SK-N-SH treated with all-trans-retinoic acid at 6 μM for 48 hours (cell line): Measurements from ENCODE around the gene RAD51B.

Source experiments
- ATAC-seq: fragments of 200-7000 bp; cut with Tn5 transposase; 3 replicates; pipeline ENCODE4 v1.9.1; 2020; ENCODE audit warnings: mild to moderate bottlenecking, moderate library complexity
- ARNTL ChIP-seq: fragments of 450-650 bp; formaldehyde crosslinking; IDR thresholded peaks from 2 replicates; pipeline ENCODE4 v1.5.0; 2020; ENCODE audit warnings: low read depth, mild to moderate bottlenecking, moderate library complexity, borderline replicate concordance
- BACH2 ChIP-seq: fragments of 250-450 bp; sonication (Bioruptor Pico); IDR thresholded peaks from 2 replicates; pipeline ENCODE4 v1.9.0; 2021; ENCODE audit warnings: mild to moderate bottlenecking, borderline replicate concordance
- CREB5 ChIP-seq: fragments of 250-450 bp; sonication (Bioruptor Pico); IDR thresholded peaks from 2 replicates; pipeline ENCODE4 v1.5.1; 2020; ENCODE audit warnings: low read depth, mild to moderate bottlenecking, moderate library complexity
- CSDC2 ChIP-seq: fragments of 250-450 bp; sonication (Bioruptor Pico); IDR thresholded peaks from 2 replicates; pipeline ENCODE4 v1.5.0; 2020; ENCODE audit warnings: mild to moderate bottlenecking, moderate library complexity
- ESRRG ChIP-seq: fragments of 250-450 bp; sonication (Bioruptor Pico); IDR thresholded peaks from 2 replicates; pipeline ENCODE4 v1.6.1; 2021; ENCODE audit warnings: mild to moderate bottlenecking
- GLIS3 ChIP-seq: fragments of 250-450 bp; sonication (Bioruptor Pico); IDR thresholded peaks from 2 replicates; pipeline ENCODE4 v1.5.0; 2020; ENCODE audit warnings: mild to moderate bottlenecking, moderate library complexity
- ISL1 ChIP-seq: fragments of 250-450 bp; sonication (Bioruptor Pico); IDR thresholded peaks from 2 replicates; pipeline ENCODE4 v2.1.2; 2022; ENCODE audit warnings: mild to moderate bottlenecking, moderate library complexity
- PATZ1 ChIP-seq: fragments of 250-450 bp; sonication (Bioruptor Pico); IDR thresholded peaks from 2 replicates; pipeline ENCODE4 v1.8.0; 2020; ENCODE audit warnings: mild to moderate bottlenecking, moderate library complexity, borderline replicate concordance
- PPARA ChIP-seq: fragments of 250-450 bp; sonication (Bioruptor Pico); IDR thresholded peaks from 2 replicates; pipeline ENCODE4 v1.5.0; 2020; ENCODE audit warnings: mild to moderate bottlenecking, borderline replicate concordance
- RARB ChIP-seq: fragments of 250-450 bp; sonication (Bioruptor Pico); IDR thresholded peaks from 2 replicates; pipeline ENCODE4 v1.8.0; 2021; ENCODE audit warnings: mild to moderate bottlenecking, moderate library complexity
- SNAI2 ChIP-seq: fragments of 250-450 bp; sonication (Bioruptor Pico); IDR thresholded peaks from 2 replicates; pipeline ENCODE4 v1.5.0; 2020; ENCODE audit warnings: mild to moderate bottlenecking, moderate library complexity
- TCF4 ChIP-seq: fragments of 250-450 bp; sonication (Bioruptor Pico); IDR thresholded peaks from 2 replicates; pipeline ENCODE4 v1.8.0; 2021; ENCODE audit warnings: mild to moderate bottlenecking, moderate library complexity, borderline replicate concordance
- TOX ChIP-seq: fragments of 250-450 bp; sonication (Bioruptor Pico); IDR thresholded peaks from 2 replicates; pipeline ENCODE4 v1.8.0; 2021; ENCODE audit warnings: mild to moderate bottlenecking, moderate library complexity, borderline replicate concordance
- ZFP3 ChIP-seq: fragments of 250-450 bp; sonication (Bioruptor Pico); IDR thresholded peaks from 2 replicates; pipeline ENCODE4 v1.5.0; 2020; ENCODE audit warnings: mild to moderate bottlenecking, moderate library complexity
- ZNF565 ChIP-seq: fragments of 450-650 bp; formaldehyde crosslinking; conservative IDR thresholded peaks from 2 replicates; pipeline ENCODE4 v1.5.0; 2020; ENCODE audit warnings: low read depth, mild to moderate bottlenecking, moderate library complexity
- ZNF70 ChIP-seq: fragments of 450-650 bp; formaldehyde crosslinking; IDR thresholded peaks from 2 replicates; pipeline ENCODE4 v1.5.0; 2020; ENCODE audit warnings: mild to moderate bottlenecking, moderate library complexity
- ZNF8 ChIP-seq: fragments of 450-650 bp; formaldehyde crosslinking; IDR thresholded peaks from 2 replicates; pipeline ENCODE4 v1.5.0; 2020; ENCODE audit warnings: mild to moderate bottlenecking, moderate library complexity
- TF ChIP-seq, protein P1 (sequence below): fragments of 250-450 bp; sonication (Bioruptor Pico); IDR thresholded peaks from 2 replicates; pipeline ENCODE4 v1.5.1; 2021; ENCODE audit warnings: mild to moderate bottlenecking, moderate library complexity
- TF ChIP-seq, protein P2 (sequence below): fragments of 250-450 bp; sonication (Bioruptor Pico); IDR thresholded peaks from 2 replicates; pipeline ENCODE4 v1.5.0; 2020; ENCODE audit warnings: mild to moderate bottlenecking, moderate library complexity
- TF ChIP-seq, protein P3 (sequence below): fragments of 250-450 bp; sonication (Bioruptor Pico); IDR thresholded peaks from 2 replicates; pipeline ENCODE4 v1.8.0; 2021; ENCODE audit warnings: low read depth, mild to moderate bottlenecking, moderate library complexity, borderline replicate concordance

Gene RAD51B

GRCh38 chr14:68639758-68640574, 820.4 kb downstream of the RAD51B start:
- TF ChIP-seq, protein P1, sequence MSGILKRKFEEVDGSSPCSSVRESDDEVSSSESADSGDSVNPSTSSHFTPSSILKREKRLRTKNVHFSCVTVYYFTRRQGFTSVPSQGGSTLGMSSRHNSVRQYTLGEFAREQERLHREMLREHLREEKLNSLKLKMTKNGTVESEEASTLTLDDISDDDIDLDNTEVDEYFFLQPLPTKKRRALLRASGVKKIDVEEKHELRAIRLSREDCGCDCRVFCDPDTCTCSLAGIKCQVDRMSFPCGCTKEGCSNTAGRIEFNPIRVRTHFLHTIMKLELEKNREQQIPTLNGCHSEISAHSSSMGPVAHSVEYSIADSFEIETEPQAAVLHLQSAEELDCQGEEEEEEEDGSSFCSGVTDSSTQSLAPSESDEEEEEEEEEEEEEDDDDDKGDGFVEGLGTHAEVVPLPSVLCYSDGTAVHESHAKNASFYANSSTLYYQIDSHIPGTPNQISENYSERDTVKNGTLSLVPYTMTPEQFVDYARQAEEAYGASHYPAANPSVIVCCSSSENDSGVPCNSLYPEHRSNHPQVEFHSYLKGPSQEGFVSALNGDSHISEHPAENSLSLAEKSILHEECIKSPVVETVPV (CRISPR knock-in tag), result no peak
- TF ChIP-seq BACH2 (no peak), CREB5 (CRISPR knock-in tag) (no peak), ZNF70 (no peak), ISL1 (CRISPR knock-in tag) (no peak), PPARA (no peak), GLIS3 (no peak), ARNTL (CRISPR knock-in tag) (no peak), SNAI2 (CRISPR knock-in tag) (no peak), PATZ1 (CRISPR knock-in tag) (no peak), TOX (CRISPR knock-in tag) (no peak), ZFP3 (CRISPR knock-in tag) (no peak)
- TF ChIP-seq, protein P2, sequence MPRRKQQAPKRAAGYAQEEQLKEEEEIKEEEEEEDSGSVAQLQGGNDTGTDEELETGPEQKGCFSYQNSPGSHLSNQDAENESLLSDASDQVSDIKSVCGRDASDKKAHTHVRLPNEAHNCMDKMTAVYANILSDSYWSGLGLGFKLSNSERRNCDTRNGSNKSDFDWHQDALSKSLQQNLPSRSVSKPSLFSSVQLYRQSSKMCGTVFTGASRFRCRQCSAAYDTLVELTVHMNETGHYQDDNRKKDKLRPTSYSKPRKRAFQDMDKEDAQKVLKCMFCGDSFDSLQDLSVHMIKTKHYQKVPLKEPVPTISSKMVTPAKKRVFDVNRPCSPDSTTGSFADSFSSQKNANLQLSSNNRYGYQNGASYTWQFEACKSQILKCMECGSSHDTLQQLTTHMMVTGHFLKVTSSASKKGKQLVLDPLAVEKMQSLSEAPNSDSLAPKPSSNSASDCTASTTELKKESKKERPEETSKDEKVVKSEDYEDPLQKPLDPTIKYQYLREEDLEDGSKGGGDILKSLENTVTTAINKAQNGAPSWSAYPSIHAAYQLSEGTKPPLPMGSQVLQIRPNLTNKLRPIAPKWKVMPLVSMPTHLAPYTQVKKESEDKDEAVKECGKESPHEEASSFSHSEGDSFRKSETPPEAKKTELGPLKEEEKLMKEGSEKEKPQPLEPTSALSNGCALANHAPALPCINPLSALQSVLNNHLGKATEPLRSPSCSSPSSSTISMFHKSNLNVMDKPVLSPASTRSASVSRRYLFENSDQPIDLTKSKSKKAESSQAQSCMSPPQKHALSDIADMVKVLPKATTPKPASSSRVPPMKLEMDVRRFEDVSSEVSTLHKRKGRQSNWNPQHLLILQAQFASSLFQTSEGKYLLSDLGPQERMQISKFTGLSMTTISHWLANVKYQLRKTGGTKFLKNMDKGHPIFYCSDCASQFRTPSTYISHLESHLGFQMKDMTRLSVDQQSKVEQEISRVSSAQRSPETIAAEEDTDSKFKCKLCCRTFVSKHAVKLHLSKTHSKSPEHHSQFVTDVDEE (CRISPR knock-in tag), result no peak
- TF ChIP-seq, protein P3, sequence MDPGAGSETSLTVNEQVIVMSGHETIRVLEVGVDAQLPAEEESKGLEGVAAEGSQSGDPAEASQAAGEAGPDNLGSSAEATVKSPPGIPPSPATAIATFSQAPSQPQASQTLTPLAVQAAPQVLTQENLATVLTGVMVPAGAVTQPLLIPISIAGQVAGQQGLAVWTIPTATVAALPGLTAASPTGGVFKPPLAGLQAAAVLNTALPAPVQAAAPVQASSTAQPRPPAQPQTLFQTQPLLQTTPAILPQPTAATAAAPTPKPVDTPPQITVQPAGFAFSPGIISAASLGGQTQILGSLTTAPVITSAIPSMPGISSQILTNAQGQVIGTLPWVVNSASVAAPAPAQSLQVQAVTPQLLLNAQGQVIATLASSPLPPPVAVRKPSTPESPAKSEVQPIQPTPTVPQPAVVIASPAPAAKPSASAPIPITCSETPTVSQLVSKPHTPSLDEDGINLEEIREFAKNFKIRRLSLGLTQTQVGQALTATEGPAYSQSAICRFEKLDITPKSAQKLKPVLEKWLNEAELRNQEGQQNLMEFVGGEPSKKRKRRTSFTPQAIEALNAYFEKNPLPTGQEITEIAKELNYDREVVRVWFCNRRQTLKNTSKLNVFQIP (CRISPR knock-in tag), result no peak
- ATAC-seq, result no peak

DNA sequence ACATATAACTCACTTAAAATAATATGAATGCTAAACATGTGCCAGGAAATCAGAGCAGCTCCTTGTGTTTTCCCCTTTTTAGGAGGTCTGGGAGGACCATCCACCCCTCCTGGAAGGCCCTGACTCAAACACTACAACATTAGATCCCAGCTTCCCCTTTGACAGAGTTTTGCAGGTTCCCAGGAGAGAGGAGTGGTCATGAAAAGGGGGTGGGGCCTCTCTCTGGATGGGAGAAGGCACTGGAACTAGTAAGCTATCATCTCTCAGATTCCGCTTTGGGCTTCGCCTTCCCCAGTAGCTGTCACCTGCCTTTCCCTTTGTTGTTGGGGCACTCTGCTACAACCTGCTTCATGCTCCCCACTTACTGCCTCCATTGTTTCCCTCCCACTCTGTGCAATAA, 824.1 kb downstream of the RAD51B start:
- ATAC-seq, result no peak
- no peak for TF ChIP-seq ZFP3 (CRISPR knock-in tag)
- no peak for TF ChIP-seq SNAI2 (CRISPR knock-in tag)
- no peak for TF ChIP-seq CREB5 (CRISPR knock-in tag)
- no peak for TF ChIP-seq CSDC2 (CRISPR knock-in tag)
- no peak for TF ChIP-seq TCF4 (CRISPR knock-in tag)
- TF ChIP-seq, protein P3 (CRISPR knock-in tag), result no peak
- no peak for TF ChIP-seq ZNF8 (CRISPR knock-in tag)
- TF ChIP-seq PATZ1 (CRISPR knock-in tag), result no peak
- TF ChIP-seq ISL1 (CRISPR knock-in tag), result no peak
- TF ChIP-seq ESRRG, result no peak
- TF ChIP-seq GLIS3, result no peak
- TF ChIP-seq RARB (CRISPR knock-in tag), result no peak
- TF ChIP-seq, protein P2 (CRISPR knock-in tag), result no peak
- TF ChIP-seq ZNF565 (CRISPR knock-in tag), result no peak
- no peak for TF ChIP-seq TOX (CRISPR knock-in tag)
